Activated CD4-positive, alpha-beta T cell treated with anti-CD3 and anti-CD28 coated beads, Interleukin-2, amount 10 ng/mL, durations not matched to agents 24 days and 14 days (primary cell): Measurements from ENCODE around the gene ZFYVE21. TPM values are rescaled to one million over a fixed set of nuclear protein-coding genes. Genes with fewer than 3 reads are reported as not detected.

Experiments
- DNase-seq: peaks from one replicate; pipeline ENCODE4 v3.0.0; 2022
- H3K27ac Mint-ChIP-seq: one replicate; pipeline ENCODE4 v1.8.0; 2022; ENCODE audit warnings: mild to moderate bottlenecking, mixed read lengths
- H3K27me3 Mint-ChIP-seq: one replicate; pipeline ENCODE4 v1.8.0; 2022; ENCODE audit warnings: mixed read lengths
- H3K36me3 Mint-ChIP-seq: one replicate; pipeline ENCODE4 v1.8.0; 2022; ENCODE audit warnings: low read depth, mild to moderate bottlenecking, mixed read lengths
- H3K4me1 Mint-ChIP-seq: one replicate; pipeline ENCODE4 v1.8.0; 2021; ENCODE audit warnings: mixed read lengths
- H3K4me3 Mint-ChIP-seq: one replicate; pipeline ENCODE4 v1.8.0; 2022; ENCODE audit warnings: mild to moderate bottlenecking, moderate library complexity, mixed read lengths
- H3K9me3 Mint-ChIP-seq: one replicate; pipeline ENCODE4 v1.8.0; 2021; ENCODE audit warnings: mixed read lengths
- intact Hi-C: fragments of 100-400 bp; cut with micrococcal nuclease; formaldehyde crosslinking; loops from one replicate; pipeline ENCODE4 v1.15.1; 2023
- total RNA-seq: library from RNA; stranded (reverse); gene quantifications from 2 replicates; pipeline ENCODE4 v1.2.3, GENCODE V29; 2022

ZFYVE21 gene
- total RNA-seq, 1 donor from 2014 or later: 23.9 TPM

DNA sequence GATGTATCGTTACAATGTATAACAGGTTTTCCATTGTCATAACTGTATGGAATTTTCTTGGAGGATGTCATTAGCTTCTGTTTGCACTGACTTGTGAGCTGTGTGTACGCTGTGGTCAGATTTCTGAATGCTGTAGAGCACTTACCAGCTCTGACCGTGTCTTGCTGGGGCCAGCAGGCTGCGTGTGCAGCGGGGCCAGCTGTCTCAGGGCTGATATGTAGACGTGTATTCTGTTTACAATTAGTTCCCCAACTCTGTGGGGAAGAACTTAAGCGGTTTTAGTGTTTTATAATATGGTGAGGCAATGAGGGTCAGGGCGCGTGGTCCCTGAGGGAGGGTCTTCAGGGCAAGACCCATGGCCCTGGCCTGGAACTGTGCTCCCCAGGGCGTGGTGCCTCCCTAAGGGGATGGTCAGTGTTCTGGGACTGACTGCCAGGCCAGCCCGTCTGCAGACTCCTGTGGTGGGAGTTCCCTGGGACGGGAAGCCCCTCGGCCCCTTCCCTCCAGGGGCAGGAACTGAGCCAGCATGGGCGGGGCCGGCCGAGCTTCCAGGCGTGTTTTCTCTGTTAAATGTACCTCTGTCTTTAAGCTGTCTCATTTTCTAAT, 19.0 kb upstream of the ZFYVE21 start:
- no peak overlapping the region for H3K27ac Mint-ChIP-seq

DNA sequence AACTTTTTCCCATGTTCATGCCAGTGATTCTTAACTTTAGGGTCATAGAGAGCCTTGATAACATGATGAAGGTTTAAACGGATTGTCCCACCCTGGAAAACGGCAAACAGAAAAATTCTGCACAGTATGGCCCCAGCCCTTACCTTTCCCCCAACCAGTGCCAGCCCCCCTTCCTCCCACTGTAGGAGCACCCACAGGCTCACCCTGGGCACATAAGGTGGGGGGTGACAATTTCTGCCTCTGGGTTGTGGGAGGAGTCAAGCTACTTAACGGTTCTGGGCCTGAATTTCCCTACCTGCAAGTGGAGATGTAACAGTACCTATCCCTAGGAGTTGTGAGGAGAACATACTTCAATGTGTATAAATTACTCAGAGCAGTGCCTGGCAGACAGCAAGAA, 18.4 kb upstream of the ZFYVE21 start:
- H3K4me1 Mint-ChIP-seq: no peaks in the 10 kb centered on the region
- intact Hi-C loops: no loop called here
- H3K9me3 Mint-ChIP-seq: no peaks in the 10 kb centered on the region
- H3K27me3 Mint-ChIP-seq: no peaks in the 10 kb centered on the region
- H3K4me3 Mint-ChIP-seq: no peak overlapping the region
- H3K27ac Mint-ChIP-seq: no peak overlapping the region
- no peak for DNase-seq
- H3K36me3 Mint-ChIP-seq: peaks cover 25% of the 10 kb centered on the region

More for the DNA sequence above, 19.0 kb upstream of the ZFYVE21 start:
- DNase-seq: no peak
- intact Hi-C loops: no loop called here
- no peaks in the 10 kb centered on the region for H3K9me3 Mint-ChIP-seq
- H3K4me3 Mint-ChIP-seq: no peak overlapping the region
- no peaks in the 10 kb centered on the region for H3K27me3 Mint-ChIP-seq
- H3K36me3 Mint-ChIP-seq: peaks cover 20% of the 10 kb centered on the region
- no peaks in the 10 kb centered on the region for H3K4me1 Mint-ChIP-seq

DNA sequence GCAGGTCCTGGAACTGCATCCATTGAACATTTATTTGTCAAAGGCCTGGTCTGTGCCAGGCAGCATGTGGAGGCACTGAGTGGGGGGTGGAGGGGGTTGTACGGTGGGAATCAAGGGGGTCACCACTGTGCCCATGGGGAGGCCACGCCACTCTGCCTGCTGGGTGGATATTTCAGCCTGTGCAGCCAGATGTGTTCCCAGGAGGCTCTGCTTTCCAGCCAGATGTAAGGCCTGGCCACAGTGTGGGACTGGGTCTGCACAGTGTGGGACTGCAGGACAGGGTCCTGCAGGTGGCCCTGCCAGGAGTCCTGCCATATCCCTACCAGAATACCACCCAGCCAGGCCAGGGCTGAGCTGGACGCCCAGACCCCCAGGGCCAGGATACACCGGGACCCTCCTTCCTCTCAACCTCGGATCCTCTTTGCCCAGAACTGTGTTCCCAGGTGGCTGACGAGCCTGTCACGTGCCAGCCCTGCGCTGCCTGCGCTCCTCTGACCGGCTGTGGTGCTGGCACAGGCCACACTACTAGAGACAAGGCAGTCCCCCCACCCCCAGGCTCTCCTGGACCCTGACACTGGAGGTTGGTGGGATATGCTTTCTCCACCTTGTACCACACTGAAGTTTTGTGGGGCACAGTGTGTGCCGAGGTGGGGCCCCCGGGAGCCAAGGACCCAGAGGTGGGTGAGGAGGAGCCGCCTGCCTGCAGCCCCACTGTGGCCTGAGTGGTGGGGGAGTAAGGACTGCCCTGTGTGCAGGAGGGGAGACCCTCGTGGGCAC, 17.8 kb upstream of the ZFYVE21 start:
- no peaks in the 10 kb centered on the region for H3K27me3 Mint-ChIP-seq
- intact Hi-C loops: no loop called here
- no peaks in the 10 kb centered on the region for H3K9me3 Mint-ChIP-seq
- no peak overlapping the region for H3K4me3 Mint-ChIP-seq
- DNase-seq: no peak
- H3K4me1 Mint-ChIP-seq: no peaks in the 10 kb centered on the region
- no peak overlapping the region for H3K27ac Mint-ChIP-seq
- peaks cover 28% of the 10 kb centered on the region for H3K36me3 Mint-ChIP-seq

DNA sequence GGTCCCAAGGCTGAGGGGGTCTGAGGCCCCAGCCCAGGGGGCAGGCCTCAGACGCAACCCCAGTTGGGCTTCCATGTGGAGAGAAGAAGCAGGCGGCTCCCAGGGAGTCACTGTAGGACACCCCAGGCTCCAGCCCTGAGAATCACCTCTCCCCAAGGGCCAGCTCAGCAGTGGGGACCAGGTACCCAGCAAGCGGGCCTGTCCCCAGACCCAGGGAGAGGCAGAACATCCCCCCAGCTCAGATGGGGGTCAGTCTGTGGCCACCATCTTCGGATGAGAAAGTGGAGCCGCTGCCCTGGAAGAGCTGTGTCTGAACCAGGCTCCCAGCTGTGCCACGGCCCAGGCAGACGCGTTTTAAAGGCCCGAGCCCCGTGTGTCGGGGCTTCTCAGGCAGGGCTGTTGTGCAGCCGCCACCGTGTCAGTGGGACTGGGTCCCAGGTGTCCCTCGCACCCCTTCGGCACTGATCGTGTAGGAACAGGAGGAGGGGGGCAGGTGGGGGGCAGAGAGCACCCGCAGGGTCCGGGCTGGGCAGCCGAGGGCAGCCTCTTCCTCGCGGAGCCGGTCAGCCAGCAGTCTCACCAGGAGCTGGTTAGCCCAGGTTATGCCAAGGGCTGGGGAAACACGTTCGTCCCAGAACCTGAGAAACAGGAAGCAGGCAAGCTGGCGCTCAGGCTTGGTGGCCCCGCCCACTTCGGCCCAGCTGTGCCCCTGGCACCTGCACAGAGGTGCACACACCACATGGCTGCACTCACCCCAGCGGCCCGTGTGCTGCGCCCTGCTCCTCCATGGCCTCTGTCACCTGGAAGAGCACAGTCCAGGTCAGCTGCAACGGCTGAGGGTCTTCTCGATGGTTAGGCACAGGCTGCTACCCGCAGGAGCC, 17.0 kb upstream of the ZFYVE21 start:
- H3K9me3 Mint-ChIP-seq: no peaks in the 10 kb centered on the region
- intact Hi-C loops: no loop called here
- peaks cover 30% of the 10 kb centered on the region for H3K36me3 Mint-ChIP-seq
- H3K27ac Mint-ChIP-seq: no peak overlapping the region
- no peak for DNase-seq
- no peaks in the 10 kb centered on the region for H3K4me1 Mint-ChIP-seq
- H3K27me3 Mint-ChIP-seq: no peaks in the 10 kb centered on the region
- H3K4me3 Mint-ChIP-seq: no peak overlapping the region

DNA sequence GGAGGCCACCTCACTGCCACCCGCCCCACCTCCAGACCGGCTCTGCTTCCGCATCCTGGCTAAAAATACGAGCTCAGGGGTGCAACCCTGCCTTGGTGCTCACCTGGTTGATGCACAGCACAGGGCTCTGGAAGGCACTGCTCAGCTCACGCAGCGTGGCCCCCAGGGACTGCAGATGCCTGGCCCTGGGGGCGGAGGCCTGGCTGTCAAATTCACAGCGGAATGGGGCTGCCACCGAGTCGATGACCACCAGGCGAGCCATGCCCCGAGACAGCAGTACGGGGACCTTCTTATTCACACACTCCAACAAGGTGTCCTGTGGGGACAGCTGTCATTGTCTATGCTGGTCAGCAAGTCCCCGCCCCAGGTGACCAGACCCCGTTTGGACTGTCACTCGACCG, 16.3 kb upstream of the ZFYVE21 start:
- no peaks in the 10 kb centered on the region for H3K4me1 Mint-ChIP-seq
- no peak overlapping the region for H3K4me3 Mint-ChIP-seq

DNA sequence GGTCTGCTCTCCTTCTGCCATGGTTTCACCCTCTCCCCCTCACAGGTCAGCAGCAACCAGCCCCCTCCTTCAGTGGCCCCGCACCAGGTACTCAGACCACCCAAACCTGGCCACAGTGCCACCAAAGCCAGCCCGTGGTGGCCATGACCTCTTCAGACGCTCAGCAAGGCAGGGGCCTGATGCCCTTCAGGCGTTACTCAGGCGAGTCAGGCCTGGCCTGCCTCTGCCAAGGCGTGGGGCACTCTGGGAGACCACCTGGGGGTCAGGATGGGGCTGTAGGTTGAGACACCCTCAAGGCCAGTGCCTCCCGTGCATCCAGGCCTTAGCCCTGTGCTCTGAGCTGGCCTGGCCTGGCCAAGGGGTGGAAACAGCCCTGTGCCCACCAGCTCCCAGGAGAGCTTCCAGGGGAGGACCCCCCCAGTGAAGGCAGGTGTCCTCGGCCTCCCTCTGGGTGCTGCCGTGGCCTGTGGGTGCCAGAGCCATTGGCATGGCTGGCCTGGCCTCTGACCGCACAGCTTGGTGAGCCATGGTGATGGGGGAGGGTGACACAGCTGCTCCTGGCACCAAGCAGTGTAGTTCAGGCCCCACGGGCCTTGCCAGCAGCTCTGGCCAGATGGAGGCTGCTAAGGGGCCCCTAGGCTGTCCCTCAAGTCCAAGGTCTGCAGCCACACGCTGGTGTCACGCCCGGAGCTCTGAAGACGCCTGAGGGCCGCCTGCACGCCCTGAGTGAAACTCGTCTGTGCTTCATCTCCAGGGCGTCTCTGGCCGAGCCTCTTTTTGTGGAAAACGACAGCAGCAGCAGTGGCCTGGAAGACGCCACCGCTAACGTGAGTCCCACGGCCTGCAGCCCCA, 15.5 kb upstream of the ZFYVE21 start:
- no peak for DNase-seq
- H3K9me3 Mint-ChIP-seq: no peaks in the 10 kb centered on the region
- no peak overlapping the region for H3K27ac Mint-ChIP-seq
- H3K4me1 Mint-ChIP-seq: peaks cover 1% of the 10 kb centered on the region
- peaks cover 34% of the 10 kb centered on the region for H3K36me3 Mint-ChIP-seq
- intact Hi-C loops: no loop called here
- no peaks in the 10 kb centered on the region for H3K27me3 Mint-ChIP-seq
- H3K4me3 Mint-ChIP-seq: no peak overlapping the region

More for the DNA sequence above, 16.3 kb upstream of the ZFYVE21 start:
- H3K9me3 Mint-ChIP-seq: no peaks in the 10 kb centered on the region
- H3K27ac Mint-ChIP-seq: no peak overlapping the region
- DNase-seq: no peak
- peaks cover 30% of the 10 kb centered on the region for H3K36me3 Mint-ChIP-seq
- H3K27me3 Mint-ChIP-seq: no peaks in the 10 kb centered on the region
- intact Hi-C loops: no loop called here

DNA sequence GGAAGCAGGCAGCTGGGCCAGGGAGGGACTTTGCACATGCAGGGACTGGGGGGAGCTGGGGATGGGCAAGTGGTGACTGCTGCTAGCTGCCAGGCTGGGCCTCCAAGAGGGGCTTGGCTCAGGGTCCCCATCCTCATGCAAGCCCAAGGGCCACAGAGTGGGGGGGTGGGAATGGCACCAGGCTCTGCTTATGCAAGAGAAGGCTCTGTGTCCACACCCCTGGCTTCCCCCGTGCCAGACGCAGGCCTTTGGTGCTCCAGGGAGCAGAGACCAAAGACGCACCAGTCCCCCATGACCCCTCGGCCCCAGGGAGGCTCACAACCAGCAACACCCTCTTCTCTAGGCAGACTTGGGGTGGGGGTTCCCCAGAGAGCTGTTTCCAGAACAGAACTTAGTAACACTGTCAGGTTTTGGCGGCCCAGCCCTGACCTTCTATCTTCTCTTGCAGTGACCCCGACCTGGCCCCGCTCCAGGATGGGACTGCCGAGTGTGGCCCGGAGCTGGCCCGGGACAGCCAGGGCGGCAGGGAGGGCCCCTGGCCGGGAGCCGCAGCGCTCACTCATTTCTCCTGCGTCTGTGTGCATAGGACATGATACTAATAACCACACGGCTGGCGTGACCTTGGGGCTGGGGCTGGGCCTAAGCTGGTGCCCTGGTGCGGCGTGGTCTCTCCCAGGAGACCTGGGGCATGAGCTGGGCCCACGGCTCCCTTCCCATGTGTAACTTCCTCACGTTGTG, 14.7 kb upstream of the ZFYVE21 start:
- peaks cover 34% of the 10 kb centered on the region for H3K36me3 Mint-ChIP-seq
- intact Hi-C loops: no loop called here
- no peaks in the 10 kb centered on the region for H3K9me3 Mint-ChIP-seq
- peaks cover 3% of the 10 kb centered on the region for H3K4me1 Mint-ChIP-seq
- H3K27ac Mint-ChIP-seq: no peak overlapping the region
- H3K4me3 Mint-ChIP-seq: no peak overlapping the region
- no peak for DNase-seq
- no peaks in the 10 kb centered on the region for H3K27me3 Mint-ChIP-seq

DNA sequence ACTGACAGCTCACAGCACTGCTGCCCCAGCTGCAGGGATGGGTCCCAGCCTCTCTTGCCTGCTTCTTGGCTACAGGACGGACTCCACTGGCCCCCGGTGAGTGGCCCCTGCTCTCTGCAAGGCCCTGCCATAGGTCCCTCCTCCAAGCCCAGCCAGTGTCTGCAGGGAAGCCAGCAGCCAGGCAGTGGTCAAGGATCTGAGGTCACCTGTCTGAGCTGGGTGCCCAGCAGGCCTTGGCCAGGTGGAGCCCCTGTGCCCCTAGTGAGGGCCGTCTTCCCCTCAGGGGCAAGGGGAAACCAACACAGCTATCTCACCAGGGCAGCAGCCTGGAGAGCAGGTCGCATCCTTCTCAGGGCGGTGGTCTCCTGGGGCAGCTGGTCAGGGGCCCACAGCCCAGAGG, 13.5 kb upstream of the ZFYVE21 start:
- Mint-ChIP-seq H3K4me1 (peaks cover 3% of the 10 kb centered on the region), H3K27ac (no peak overlapping the region), H3K9me3 (no peaks in the 10 kb centered on the region), H3K36me3 (peaks cover 34% of the 10 kb centered on the region), H3K27me3 (no peaks in the 10 kb centered on the region), H3K4me3 (no peak overlapping the region)
- intact Hi-C loops: no loop called here
- DNase-seq: no peak

DNA sequence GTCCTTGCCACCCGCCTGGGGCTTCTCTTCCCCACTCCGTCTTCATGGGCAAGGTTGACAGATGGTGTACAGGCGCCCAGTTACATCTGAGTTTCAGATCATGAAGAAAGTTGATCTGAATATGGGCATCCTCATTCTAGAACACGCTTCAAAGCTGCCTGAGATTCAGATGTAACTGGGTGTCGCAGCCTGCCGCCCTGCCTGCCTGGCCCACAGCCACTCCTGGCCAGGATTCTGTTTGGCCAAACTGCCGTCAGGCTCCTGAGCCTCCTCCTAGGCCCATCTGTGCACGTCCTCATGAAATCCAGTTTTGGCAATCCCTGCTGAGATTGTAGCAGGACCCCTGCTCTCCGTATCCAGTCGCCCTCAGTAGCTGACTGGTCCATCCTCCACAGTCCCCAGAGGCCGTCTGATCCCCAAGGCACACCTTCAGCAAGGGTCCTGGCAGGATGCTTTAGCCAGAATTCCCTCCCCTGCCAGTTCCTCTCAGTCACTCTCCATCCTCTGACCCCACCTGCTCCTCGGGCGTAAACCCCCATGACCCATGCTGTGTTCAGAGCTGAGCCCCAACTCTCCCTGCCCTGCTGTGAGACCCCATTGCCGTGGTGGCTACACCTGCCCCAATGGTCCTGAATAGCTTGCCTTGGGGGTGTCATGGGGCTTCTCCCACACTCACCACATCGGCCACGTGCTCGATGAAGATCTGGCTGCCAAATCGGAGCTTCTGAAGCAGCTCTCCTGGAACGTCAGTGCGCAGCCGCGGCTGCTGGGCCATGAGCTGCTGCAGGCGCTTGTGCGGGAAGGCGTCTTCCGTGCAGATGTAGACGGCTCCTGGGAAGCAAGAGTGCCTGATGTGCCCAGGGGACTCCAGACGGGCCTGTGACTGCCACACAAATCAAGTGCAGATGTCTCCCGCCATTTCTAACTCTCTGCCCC, 12.8 kb upstream of the ZFYVE21 start:
- Mint-ChIP-seq H3K36me3 (peaks cover 30% of the 10 kb centered on the region), H3K9me3 (no peaks in the 10 kb centered on the region), H3K4me1 (peaks cover 3% of the 10 kb centered on the region), H3K27ac (no peak overlapping the region), H3K27me3 (no peaks in the 10 kb centered on the region), H3K4me3 (no peak overlapping the region)
- no peak for DNase-seq
- intact Hi-C loops: no loop called here

DNA sequence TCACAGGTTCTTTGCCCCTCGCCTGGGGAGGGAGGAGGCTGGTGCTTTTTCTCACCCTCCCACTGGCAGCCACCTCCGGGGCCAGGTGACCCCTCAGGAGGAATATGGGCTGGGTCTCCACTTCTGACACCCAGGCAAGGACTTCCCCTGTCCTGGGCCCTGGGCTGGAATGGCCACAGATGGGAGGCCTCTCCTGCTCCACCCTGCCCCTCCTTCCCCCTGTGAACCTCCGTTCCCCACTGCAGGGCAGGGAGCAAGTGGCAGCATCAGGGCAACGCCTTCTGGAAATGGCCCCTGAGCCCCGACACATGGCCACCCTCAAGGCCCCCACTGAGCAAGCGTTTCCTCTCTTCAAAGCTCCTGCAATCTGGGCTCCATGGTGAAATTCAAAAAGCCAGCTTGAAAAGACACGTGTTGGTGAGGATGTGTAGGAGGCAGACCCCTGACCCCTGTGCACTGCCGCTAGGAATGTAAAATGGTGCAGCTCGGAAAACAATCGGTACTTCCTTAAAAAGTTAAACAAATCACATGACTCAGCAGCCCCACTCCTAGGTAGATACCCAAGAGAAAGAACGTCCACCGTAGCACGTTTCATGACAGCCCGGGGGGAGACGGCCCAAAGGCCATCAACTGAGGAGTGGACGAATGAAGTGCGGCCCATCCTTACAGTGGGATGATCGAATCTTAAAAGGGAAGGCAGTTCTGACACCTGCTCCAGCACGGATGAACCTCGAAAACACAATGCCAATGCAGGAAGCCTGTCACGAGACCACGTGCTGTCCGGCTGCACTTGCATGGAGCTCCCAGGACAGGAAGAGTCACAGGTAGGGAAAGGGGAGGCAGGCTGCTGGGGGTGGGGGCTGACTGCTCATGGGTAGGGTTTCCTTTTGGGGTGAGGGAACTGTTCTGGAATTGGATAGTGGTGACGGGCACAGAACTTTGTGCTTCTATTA, 11.9 kb upstream of the ZFYVE21 start:
- peaks cover 3% of the 10 kb centered on the region for H3K4me1 Mint-ChIP-seq
- DNase-seq: no peak
- H3K27me3 Mint-ChIP-seq: no peaks in the 10 kb centered on the region
- H3K36me3 Mint-ChIP-seq: peaks cover 33% of the 10 kb centered on the region
- H3K4me3 Mint-ChIP-seq: no peak overlapping the region
- peak overlapping the region; percentile 60 for H3K27ac Mint-ChIP-seq
- intact Hi-C loops: no loop called here
- no peaks in the 10 kb centered on the region for H3K9me3 Mint-ChIP-seq

DNA sequence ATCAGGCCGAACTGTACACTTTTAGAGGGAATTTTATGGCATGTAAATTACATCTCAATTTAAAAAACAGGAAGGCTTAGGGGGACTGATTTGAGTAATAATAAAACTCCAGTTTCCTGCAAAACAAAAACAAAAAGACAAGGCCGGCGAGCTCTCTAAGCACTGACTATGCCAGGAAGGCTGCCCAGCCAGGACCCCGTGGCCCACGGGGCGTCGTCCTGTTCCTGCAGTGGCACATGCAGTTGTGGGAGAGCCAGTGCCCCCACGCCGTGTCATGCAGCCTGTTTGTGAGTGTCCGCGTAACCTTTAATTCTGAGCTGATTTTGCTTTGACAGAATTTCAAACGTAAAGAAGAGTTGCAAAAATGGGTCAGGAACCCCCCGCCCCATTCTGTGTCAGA, 10.9 kb upstream of the ZFYVE21 start:
- no peak for DNase-seq
- peaks cover 3% of the 10 kb centered on the region for H3K4me1 Mint-ChIP-seq
- intact Hi-C loops: no loop called here
- no peak overlapping the region for H3K27ac Mint-ChIP-seq
- no peaks in the 10 kb centered on the region for H3K9me3 Mint-ChIP-seq
- no peaks in the 10 kb centered on the region for H3K27me3 Mint-ChIP-seq
- H3K4me3 Mint-ChIP-seq: no peak overlapping the region
- peaks cover 35% of the 10 kb centered on the region for H3K36me3 Mint-ChIP-seq
